Type B pancreatic cell (in vitro differentiated cells): ENCODE measurements around the gene ABCA3. TPM values are rescaled to one million over a fixed set of nuclear protein-coding genes. Genes with fewer than 3 reads are reported as not detected.
"Not testable (repeated sequence)": the region's sequence is repeated elsewhere in the genome, so short reads cannot be mapped to it uniquely, and the experiment has no call there.

Source experiments
- DNase-seq: peaks from one replicate; pipeline ENCODE4 v3.0.0; 2021; ENCODE audit warnings: mixed read lengths; ENCODE audit not compliant: unreplicated experiment; ENCODE audit errors: extremely low spot score
- H3K27ac Mint-ChIP-seq: 2 replicates; pipeline ENCODE4 v1.8.0; 2021; ENCODE audit warnings: mild to moderate bottlenecking, mixed read lengths
- H3K27me3 Mint-ChIP-seq: 2 replicates; pipeline ENCODE4 v1.8.0; 2021; ENCODE audit warnings: mixed read lengths
- H3K36me3 Mint-ChIP-seq: 2 replicates; pipeline ENCODE4 v1.8.0; 2021; ENCODE audit warnings: mixed read lengths
- H3K4me1 Mint-ChIP-seq: one replicate; pipeline ENCODE4 v1.8.0; 2021; ENCODE audit warnings: mixed read lengths; ENCODE audit not compliant: unreplicated experiment
- H3K4me3 Mint-ChIP-seq: 2 replicates; pipeline ENCODE4 v1.8.0; 2021; ENCODE audit warnings: mild to moderate bottlenecking, mixed read lengths
- H3K9me3 Mint-ChIP-seq: 2 replicates; pipeline ENCODE4 v1.8.0; 2021; ENCODE audit warnings: mixed read lengths
- CTCF ChIP-seq: fragments of 200-600 bp; sonication (generic); conservative IDR thresholded peaks from 2 replicates; pipeline ENCODE4 v1.5.0; 2021; ENCODE audit warnings: antibody characterized with exemption, mild to moderate bottlenecking
- long read RNA-seq: library from polyadenylated mRNA; unstranded; transcript quantifications from one replicate; pipeline ENCODE4 v2.0.0, GENCODE V29; 2020
- total RNA-seq: library from RNA; stranded (reverse); gene quantifications from 2 replicates; pipeline ENCODE4 v1.2.1, GENCODE V29; 2021; ENCODE audit warnings: low replicate concordance

ABCA3 gene
- total RNA-seq, result 10.5 and 12.5 TPM in 2 replicates
- long read RNA-seq, partial matches to known transcripts, result 9 of 9 reads
- long read RNA-seq, other reads (novel, unspliced or antisense), result 0 of 9 reads

- Mint-ChIP-seq H3K36me3 (no peaks in the 10 kb centered on the region), H3K27me3 (peaks cover 60% of the 10 kb centered on the region), H3K27ac (peak within 1 kb of the TSS; percentile 85), H3K4me3 (peak within 1 kb of the TSS; percentile 89), H3K9me3 (no peaks in the 10 kb centered on the region), H3K4me1 (peaks cover 5% of the 10 kb centered on the region)
- DNase-seq, result peak; percentile 99
- peak; percentile 100 for TF ChIP-seq CTCF
Observed at GRCh38 chr16:2340564-2341455, at the start of gene ABCA3. Gene ABCA3 (minus strand): TSS chr16:2340728. CDS start chr16:2326466, 14,262 bp downstream.

- Mint-ChIP-seq H3K9me3 (peaks cover 12% of the 10 kb centered on the region), H3K27ac (no peak overlapping the region), H3K4me1 (no peaks in the 10 kb centered on the region), H3K36me3 (no peaks in the 10 kb centered on the region), H3K4me3 (no peak overlapping the region), H3K27me3 (peaks cover 13% of the 10 kb centered on the region)
- no peak for DNase-seq
- TF ChIP-seq CTCF, result no peak
Observed at GRCh38 chr16:2388875-2389433, 48.4 kb upstream of the ABCA3 start.

GRCh38 chr16:2388139-2388874 is 47.8 kb upstream of the ABCA3 start:
- no peak for TF ChIP-seq CTCF
- DNase-seq, result no peak
- no peak overlapping the region for H3K4me3 Mint-ChIP-seq
- H3K4me1 Mint-ChIP-seq, result no peaks in the 10 kb centered on the region
- no peak overlapping the region for H3K27ac Mint-ChIP-seq
- peaks cover 11% of the 10 kb centered on the region for H3K27me3 Mint-ChIP-seq
- no peaks in the 10 kb centered on the region for H3K36me3 Mint-ChIP-seq
- peaks cover 12% of the 10 kb centered on the region for H3K9me3 Mint-ChIP-seq

- no peak for DNase-seq
- Mint-ChIP-seq H3K4me3 (no peak overlapping the region), H3K4me1 (no peaks in the 10 kb centered on the region), H3K27ac (no peak overlapping the region), H3K36me3 (no peaks in the 10 kb centered on the region), H3K9me3 (peaks cover 12% of the 10 kb centered on the region), H3K27me3 (peaks cover 15% of the 10 kb centered on the region)
- TF ChIP-seq CTCF, result peak; percentile 65
Observed at GRCh38 chr16:2386990-2387389, 46.5 kb upstream of the ABCA3 start.

- not testable (repeated sequence) for H3K27ac Mint-ChIP-seq, DNase-seq, H3K36me3 Mint-ChIP-seq, H3K4me3 Mint-ChIP-seq, H3K4me1 Mint-ChIP-seq
- Mint-ChIP-seq H3K9me3 (peaks cover 12% of the 10 kb centered on the region), H3K27me3 (peaks cover 19% of the 10 kb centered on the region)
Observed at GRCh38 chr16:2385982-2386381, 45.5 kb upstream of the ABCA3 start.
